T-helper 1 cell treated with Interleukin-12 subunit alpha and Interleukin-12 subunit beta and Interleukin-4 antibody, amounts not matched to agents 30 μg/mL and 1 μg/mL, for 36 hours (primary cell): ENCODE measurements around the gene LYPLA2.
"Not testable (repeated sequence)": the region's sequence is repeated elsewhere in the genome, so short reads cannot be mapped to it uniquely, and the experiment has no call there.

Source experiments
- H3K27ac Mint-ChIP-seq: one replicate; pipeline ENCODE4 v1.8.0; 2021; ENCODE audit warnings: mild to moderate bottlenecking, mixed read lengths
- H3K27me3 Mint-ChIP-seq: one replicate; pipeline ENCODE4 v1.8.0; 2021; ENCODE audit warnings: low read depth, mixed read lengths
- H3K36me3 Mint-ChIP-seq: one replicate; pipeline ENCODE4 v1.8.0; 2021; ENCODE audit warnings: low read depth, mixed read lengths
- H3K4me1 Mint-ChIP-seq: one replicate; pipeline ENCODE4 v1.8.0; 2021; ENCODE audit warnings: low read depth, mixed read lengths
- H3K4me3 Mint-ChIP-seq: one replicate; pipeline ENCODE4 v1.8.0; 2021; ENCODE audit warnings: mild to moderate bottlenecking, moderate library complexity, mixed read lengths
- H3K9me3 Mint-ChIP-seq: one replicate; pipeline ENCODE4 v1.8.0; 2021; ENCODE audit warnings: mixed read lengths

LYPLA2 gene

GRCh38 chr1:23772049-23772853 lies 18.7 kb upstream of the LYPLA2 start:
- H3K9me3 Mint-ChIP-seq = no peaks in the 10 kb centered on the region

GRCh38 chr1:23772854-23773242 lies 18.1 kb upstream of the LYPLA2 start:
- Mint-ChIP-seq H3K9me3 (no peaks in the 10 kb centered on the region), H3K27me3 (no peaks in the 10 kb centered on the region), H3K27ac (no peak overlapping the region), H3K4me3 (no peak overlapping the region), H3K36me3 (no peaks in the 10 kb centered on the region), H3K4me1 (peaks cover 22% of the 10 kb centered on the region)

More at GRCh38 chr1:23772049-23772853, 18.7 kb upstream of the LYPLA2 start:
- Mint-ChIP-seq H3K27me3 (no peaks in the 10 kb centered on the region), H3K27ac (no peak overlapping the region), H3K4me1 (peaks cover 18% of the 10 kb centered on the region), H3K36me3 (no peaks in the 10 kb centered on the region), H3K4me3 (no peak overlapping the region)

GRCh38 chr1:23774174-23774880 lies 16.6 kb upstream of the LYPLA2 start:
- Mint-ChIP-seq H3K27me3 (no peaks in the 10 kb centered on the region), H3K36me3 (peaks cover 3% of the 10 kb centered on the region), H3K27ac (no peak overlapping the region), H3K4me1 (peaks cover 28% of the 10 kb centered on the region), H3K9me3 (no peaks in the 10 kb centered on the region), H3K4me3 (no peak overlapping the region)

- Mint-ChIP-seq H3K36me3 (peaks cover 11% of the 10 kb centered on the region), H3K27ac (no peak overlapping the region), H3K4me1 (peaks cover 38% of the 10 kb centered on the region), H3K9me3 (no peaks in the 10 kb centered on the region), H3K4me3 (no peak overlapping the region), H3K27me3 (no peaks in the 10 kb centered on the region)
Measured at GRCh38 chr1:23776217-23776616, 14.7 kb upstream of the LYPLA2 start.

GRCh38 chr1:23777979-23778814 lies 12.7 kb upstream of the LYPLA2 start, which contains the start of gene PITHD1:
Gene PITHD1, plus strand, starts transcription at chr1:23778418. Its CDS starts 98 bp downstream, at chr1:23778516.
- H3K4me3 Mint-ChIP-seq = peak within 1 kb of the TSS; percentile 91
- H3K36me3 Mint-ChIP-seq = peaks cover 16% of the 10 kb centered on the region
- peak within 1 kb of the TSS; percentile 90 for H3K27ac Mint-ChIP-seq
- no peaks in the 10 kb centered on the region for H3K27me3 Mint-ChIP-seq
- peaks cover 42% of the 10 kb centered on the region for H3K4me1 Mint-ChIP-seq
- H3K9me3 Mint-ChIP-seq = no peaks in the 10 kb centered on the region

GRCh38 chr1:23779826-23780371 lies 11.0 kb upstream of the LYPLA2 start:
- Mint-ChIP-seq H3K4me3 (peak overlapping the region; percentile 91), H3K4me1 (peaks cover 36% of the 10 kb centered on the region), H3K27ac (peak overlapping the region; percentile 77), H3K27me3 (no peaks in the 10 kb centered on the region), H3K36me3 (peaks cover 22% of the 10 kb centered on the region), H3K9me3 (no peaks in the 10 kb centered on the region)

GRCh38 chr1:23783141-23783540 lies 7.8 kb upstream of the LYPLA2 start:
- peaks cover 19% of the 10 kb centered on the region for H3K4me1 Mint-ChIP-seq
- H3K27me3 Mint-ChIP-seq, H3K27ac Mint-ChIP-seq, H3K9me3 Mint-ChIP-seq, H3K4me3 Mint-ChIP-seq: not testable (repeated sequence)
- H3K36me3 Mint-ChIP-seq = peaks cover 48% of the 10 kb centered on the region

GRCh38 chr1:23784846-23785245 lies 6.1 kb upstream of the LYPLA2 start:
- peaks cover 14% of the 10 kb centered on the region for H3K4me1 Mint-ChIP-seq
- no peaks in the 10 kb centered on the region for H3K9me3 Mint-ChIP-seq
- no peak overlapping the region for H3K27ac Mint-ChIP-seq
- H3K4me3 Mint-ChIP-seq = no peak overlapping the region
- no peaks in the 10 kb centered on the region for H3K27me3 Mint-ChIP-seq
- peaks cover 44% of the 10 kb centered on the region for H3K36me3 Mint-ChIP-seq

GRCh38 chr1:23787701-23788100 lies 3.2 kb upstream of the LYPLA2 start:
- Mint-ChIP-seq H3K4me3 (no peak overlapping the region), H3K27ac (no peak overlapping the region), H3K9me3 (no peaks in the 10 kb centered on the region), H3K4me1 (peaks cover 20% of the 10 kb centered on the region), H3K27me3 (no peaks in the 10 kb centered on the region), H3K36me3 (peaks cover 42% of the 10 kb centered on the region)

- no peaks in the 10 kb centered on the region for H3K27me3 Mint-ChIP-seq
- no peaks in the 10 kb centered on the region for H3K9me3 Mint-ChIP-seq
- peaks cover 20% of the 10 kb centered on the region for H3K4me1 Mint-ChIP-seq
- H3K36me3 Mint-ChIP-seq = peaks cover 44% of the 10 kb centered on the region
- no peak overlapping the region for H3K4me3 Mint-ChIP-seq
- H3K27ac Mint-ChIP-seq = no peak overlapping the region
Measured at GRCh38 chr1:23788695-23789094, 2.2 kb upstream of the LYPLA2 start.

GRCh38 chr1:23791516-23792047 lies 637 bp downstream of the LYPLA2 start:
- peak overlapping the region; percentile 98 for H3K27ac Mint-ChIP-seq
- H3K27me3 Mint-ChIP-seq = no peaks in the 10 kb centered on the region
- peak overlapping the region; percentile 100 for H3K4me3 Mint-ChIP-seq
- no peaks in the 10 kb centered on the region for H3K9me3 Mint-ChIP-seq
- peaks cover 32% of the 10 kb centered on the region for H3K36me3 Mint-ChIP-seq
- H3K4me1 Mint-ChIP-seq = peaks cover 23% of the 10 kb centered on the region

GRCh38 chr1:23792151-23792945 lies 1.4 kb downstream of the LYPLA2 start:
- Mint-ChIP-seq H3K4me3 (peak overlapping the region; percentile 100), H3K27ac (peak overlapping the region; percentile 98), H3K27me3 (no peaks in the 10 kb centered on the region), H3K9me3 (no peaks in the 10 kb centered on the region), H3K4me1 (peaks cover 23% of the 10 kb centered on the region), H3K36me3 (peaks cover 28% of the 10 kb centered on the region)

- no peaks in the 10 kb centered on the region for H3K9me3 Mint-ChIP-seq
- H3K4me3 Mint-ChIP-seq = no peak overlapping the region
- H3K36me3 Mint-ChIP-seq = peaks cover 20% of the 10 kb centered on the region
- no peak overlapping the region for H3K27ac Mint-ChIP-seq
- H3K27me3 Mint-ChIP-seq = no peaks in the 10 kb centered on the region
- H3K4me1 Mint-ChIP-seq = peaks cover 23% of the 10 kb centered on the region
Measured at GRCh38 chr1:23793018-23793781, 2.3 kb downstream of the LYPLA2 start.
